ENCODE measurements around the gene NDUFS8.
A peak's percentile ranks its signal among the peaks of the same experiment; 100 is the strongest.

The NDUFS8 gene

GRCh38 chr11:68037411-68038225, 7.1 kb downstream of the NDUFS8 start:
- Histone ChIP-seq H3K27ac (ENCODE audit: low read depth, low read length) (peak overlapping the region; percentile 92), H3K9ac (ENCODE audit: low read length) (peak overlapping the region; percentile 94), H3K4me1 (ENCODE audit: control insufficient read depth, insufficient read depth, low read length) (peaks cover 21% of the 10 kb centered on the region), H3K36me3 (ENCODE audit: control insufficient read depth, insufficient read depth, low read length) (peaks cover 6% of the 10 kb centered on the region), H3K4me3 (ENCODE audit: low read length) (no peak overlapping the region), H3K27me3 (ENCODE audit: control insufficient read depth, insufficient read depth, low read length) (no peaks in the 10 kb centered on the region)

GRCh38 chr11:68038226-68038717, 7.8 kb downstream of the NDUFS8 start:
- Histone ChIP-seq H3K27ac (ENCODE audit: low read depth, low read length) (peak overlapping the region; percentile 92), H3K9ac (ENCODE audit: low read length) (peak overlapping the region; percentile 94), H3K4me1 (ENCODE audit: control insufficient read depth, insufficient read depth, low read length) (peaks cover 21% of the 10 kb centered on the region), H3K27me3 (ENCODE audit: control insufficient read depth, insufficient read depth, low read length) (no peaks in the 10 kb centered on the region), H3K4me3 (ENCODE audit: low read length) (peak overlapping the region; percentile 81), H3K36me3 (ENCODE audit: control insufficient read depth, insufficient read depth, low read length) (peaks cover 9% of the 10 kb centered on the region)

GRCh38 chr11:68038718-68039525, 8.4 kb downstream of the NDUFS8 start, which contains the start of gene TCIRG1:
TCIRG1 (plus strand) TSS chr11:68039025; CDS start chr11:68041272, 2,247 bp downstream.
- Histone ChIP-seq H3K27ac (ENCODE audit: low read depth, low read length) (peak within 1 kb of the TSS; percentile 92), H3K36me3 (ENCODE audit: control insufficient read depth, insufficient read depth, low read length) (peaks cover 8% of the 10 kb centered on the region), H3K4me3 (ENCODE audit: low read length) (peak within 1 kb of the TSS; percentile 81), H3K9ac (ENCODE audit: low read length) (peak within 1 kb of the TSS; percentile 94), H3K4me1 (ENCODE audit: control insufficient read depth, insufficient read depth, low read length) (peaks cover 21% of the 10 kb centered on the region), H3K27me3 (ENCODE audit: control insufficient read depth, insufficient read depth, low read length) (no peaks in the 10 kb centered on the region)

- Histone ChIP-seq H3K4me1 (ENCODE audit: control insufficient read depth, insufficient read depth, low read length) (peaks cover 21% of the 10 kb centered on the region), H3K27ac (ENCODE audit: low read depth, low read length) (peak overlapping the region; percentile 92), H3K9ac (ENCODE audit: low read length) (peak overlapping the region; percentile 45), H3K36me3 (ENCODE audit: control insufficient read depth, insufficient read depth, low read length) (peaks cover 9% of the 10 kb centered on the region), H3K27me3 (ENCODE audit: control insufficient read depth, insufficient read depth, low read length) (no peaks in the 10 kb centered on the region), H3K4me3 (ENCODE audit: low read length) (peak overlapping the region; percentile 81)
Observed at GRCh38 chr11:68039526-68040086, 9.1 kb downstream of the NDUFS8 start.

- Histone ChIP-seq H3K4me1 (ENCODE audit: control insufficient read depth, insufficient read depth, low read length) (peaks cover 21% of the 10 kb centered on the region), H3K27ac (ENCODE audit: low read depth, low read length) (peak overlapping the region; percentile 92), H3K4me3 (ENCODE audit: low read length) (peak overlapping the region; percentile 81), H3K36me3 (ENCODE audit: control insufficient read depth, insufficient read depth, low read length) (peaks cover 9% of the 10 kb centered on the region), H3K9ac (ENCODE audit: low read length) (peak overlapping the region; percentile 45), H3K27me3 (ENCODE audit: control insufficient read depth, insufficient read depth, low read length) (no peaks in the 10 kb centered on the region)
Observed at GRCh38 chr11:68040101-68040956, 9.8 kb downstream of the NDUFS8 start.

GRCh38 chr11:68040957-68041591, 10.6 kb downstream of the NDUFS8 start:
- Histone ChIP-seq H3K9ac (ENCODE audit: low read length) (peak overlapping the region; percentile 45), H3K27me3 (ENCODE audit: control insufficient read depth, insufficient read depth, low read length) (no peaks in the 10 kb centered on the region), H3K36me3 (ENCODE audit: control insufficient read depth, insufficient read depth, low read length) (peaks cover 9% of the 10 kb centered on the region), H3K4me1 (ENCODE audit: control insufficient read depth, insufficient read depth, low read length) (peaks cover 21% of the 10 kb centered on the region), H3K27ac (ENCODE audit: low read depth, low read length) (peak overlapping the region; percentile 92), H3K4me3 (ENCODE audit: low read length) (peak overlapping the region; percentile 81)

GRCh38 chr11:68041617-68042218, 11.2 kb downstream of the NDUFS8 start:
- Histone ChIP-seq H3K4me3 (ENCODE audit: low read length) (no peak overlapping the region), H3K27me3 (ENCODE audit: control insufficient read depth, insufficient read depth, low read length) (no peaks in the 10 kb centered on the region), H3K36me3 (ENCODE audit: control insufficient read depth, insufficient read depth, low read length) (peaks cover 7% of the 10 kb centered on the region), H3K4me1 (ENCODE audit: control insufficient read depth, insufficient read depth, low read length) (peaks cover 21% of the 10 kb centered on the region), H3K27ac (ENCODE audit: low read depth, low read length) (no peak overlapping the region), H3K9ac (ENCODE audit: low read length) (no peak overlapping the region)

- no peak overlapping the region for H3K27ac ChIP-seq (ENCODE audit: low read depth, low read length)
- H3K27me3 ChIP-seq (ENCODE audit: control insufficient read depth, insufficient read depth, low read length) = no peaks in the 10 kb centered on the region
- H3K9ac ChIP-seq (ENCODE audit: low read length) = no peak overlapping the region
- peaks cover 7% of the 10 kb centered on the region for H3K36me3 ChIP-seq (ENCODE audit: control insufficient read depth, insufficient read depth, low read length)
- H3K4me3 ChIP-seq (ENCODE audit: low read length) = no peak overlapping the region
- H3K4me1 ChIP-seq (ENCODE audit: control insufficient read depth, insufficient read depth, low read length) = peaks cover 21% of the 10 kb centered on the region
Observed at GRCh38 chr11:68042219-68043028, 11.9 kb downstream of the NDUFS8 start.

GRCh38 chr11:68043029-68043348, 12.5 kb downstream of the NDUFS8 start:
- Histone ChIP-seq H3K4me3 (ENCODE audit: low read length) (no peak overlapping the region), H3K9ac (ENCODE audit: low read length) (no peak overlapping the region), H3K27me3 (ENCODE audit: control insufficient read depth, insufficient read depth, low read length) (no peaks in the 10 kb centered on the region), H3K36me3 (ENCODE audit: control insufficient read depth, insufficient read depth, low read length) (peaks cover 10% of the 10 kb centered on the region), H3K4me1 (ENCODE audit: control insufficient read depth, insufficient read depth, low read length) (peaks cover 18% of the 10 kb centered on the region), H3K27ac (ENCODE audit: low read depth, low read length) (no peak overlapping the region)

GRCh38 chr11:68043349-68044144, 13.1 kb downstream of the NDUFS8 start:
- H3K4me1 ChIP-seq (ENCODE audit: control insufficient read depth, insufficient read depth, low read length) = peaks cover 13% of the 10 kb centered on the region
- H3K36me3 ChIP-seq (ENCODE audit: control insufficient read depth, insufficient read depth, low read length) = peaks cover 11% of the 10 kb centered on the region
- H3K27ac ChIP-seq (ENCODE audit: low read depth, low read length) = no peak overlapping the region

More at GRCh38 chr11:68043349-68044144, 13.1 kb downstream of the NDUFS8 start:
- Histone ChIP-seq H3K4me3 (ENCODE audit: low read length) (no peak overlapping the region), H3K27me3 (ENCODE audit: control insufficient read depth, insufficient read depth, low read length) (no peaks in the 10 kb centered on the region), H3K9ac (ENCODE audit: low read length) (no peak overlapping the region)

Measured in rectal smooth muscle tissue (tissue), 1 donor.